Activated T-cell treated with anti-CD3 and anti-CD28 coated beads, Interleukin-2, amount 50 U/mL, for 24 hours (primary cell): ENCODE measurements around the gene TNFRSF17.
"Not testable (repeated sequence)": the region's sequence is repeated elsewhere in the genome, so short reads cannot be mapped to it uniquely, and the experiment has no call there.

ENCODE experiments used
- DNase-seq: peaks from one replicate; pipeline ENCODE4 v3.0.0-alpha.2; 2020
- H3K27ac Mint-ChIP-seq: 2 replicates; pipeline ENCODE4 v1.8.0; 2020; ENCODE audit warnings: mild to moderate bottlenecking, mixed read lengths
- H3K27me3 Mint-ChIP-seq: 2 replicates; pipeline ENCODE4 v1.8.0; 2020; ENCODE audit warnings: mixed read lengths
- H3K36me3 Mint-ChIP-seq: 2 replicates; pipeline ENCODE4 v1.8.0; 2020; ENCODE audit warnings: low read depth, mixed read lengths
- H3K4me1 Mint-ChIP-seq: 2 replicates; pipeline ENCODE4 v1.8.0; 2020; ENCODE audit warnings: low read depth, mixed read lengths
- H3K4me3 Mint-ChIP-seq: 2 replicates; pipeline ENCODE4 v1.8.0; 2020; ENCODE audit warnings: mild to moderate bottlenecking, moderate library complexity, mixed read lengths
- H3K9me3 Mint-ChIP-seq: 2 replicates; pipeline ENCODE4 v1.8.0; 2020; ENCODE audit warnings: mixed read lengths

TNFRSF17 gene

DNA sequence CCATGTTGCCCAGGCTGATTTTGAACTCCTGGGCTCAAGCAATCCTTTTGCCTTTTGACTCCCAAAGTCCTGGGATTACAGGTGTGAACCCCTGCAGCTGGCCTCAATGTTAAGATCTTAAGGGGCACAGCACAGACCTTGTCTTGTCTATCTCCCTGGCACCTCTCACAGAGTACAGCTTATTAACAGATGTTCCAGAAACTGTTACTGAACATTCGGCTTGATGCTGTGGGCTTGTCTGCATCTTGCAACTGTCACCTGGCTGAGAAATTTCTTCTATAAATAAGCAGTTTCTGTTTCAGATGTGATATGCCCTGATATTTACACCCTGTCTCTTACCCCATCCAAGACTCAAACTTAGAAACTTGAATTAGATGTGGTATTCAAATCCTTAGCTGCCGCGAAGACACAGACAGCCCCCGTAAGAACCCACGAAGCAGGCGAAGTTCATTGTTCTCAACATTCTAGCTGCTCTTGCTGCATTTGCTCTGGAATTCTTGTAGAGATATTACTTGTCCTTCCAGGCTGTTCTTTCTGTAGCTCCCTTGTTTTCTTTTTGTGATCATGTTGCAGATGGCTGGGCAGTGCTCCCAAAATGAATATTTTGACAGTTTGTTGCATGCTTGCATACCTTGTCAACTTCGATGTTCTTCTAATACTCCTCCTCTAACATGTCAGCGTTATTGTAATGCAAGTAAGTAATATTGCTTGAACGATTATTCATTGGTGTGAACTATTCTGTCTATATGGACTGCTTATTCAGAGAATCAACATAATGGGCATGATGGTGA, at the start of gene TNFRSF17:
TSS of gene TNFRSF17 (plus strand) at position 450 of the 791 bp plus-strand sequence. CDS start at position 565, 115 bp downstream.
- Mint-ChIP-seq H3K4me3 (no peak within 1 kb of the TSS), H3K36me3 (no peaks in the 10 kb centered on the region), H3K4me1 (no peaks in the 10 kb centered on the region), H3K27ac (peak within 1 kb of the TSS; percentile 33), H3K9me3 (no peaks in the 10 kb centered on the region), H3K27me3 (no peaks in the 10 kb centered on the region)
- no peak for DNase-seq

DNA sequence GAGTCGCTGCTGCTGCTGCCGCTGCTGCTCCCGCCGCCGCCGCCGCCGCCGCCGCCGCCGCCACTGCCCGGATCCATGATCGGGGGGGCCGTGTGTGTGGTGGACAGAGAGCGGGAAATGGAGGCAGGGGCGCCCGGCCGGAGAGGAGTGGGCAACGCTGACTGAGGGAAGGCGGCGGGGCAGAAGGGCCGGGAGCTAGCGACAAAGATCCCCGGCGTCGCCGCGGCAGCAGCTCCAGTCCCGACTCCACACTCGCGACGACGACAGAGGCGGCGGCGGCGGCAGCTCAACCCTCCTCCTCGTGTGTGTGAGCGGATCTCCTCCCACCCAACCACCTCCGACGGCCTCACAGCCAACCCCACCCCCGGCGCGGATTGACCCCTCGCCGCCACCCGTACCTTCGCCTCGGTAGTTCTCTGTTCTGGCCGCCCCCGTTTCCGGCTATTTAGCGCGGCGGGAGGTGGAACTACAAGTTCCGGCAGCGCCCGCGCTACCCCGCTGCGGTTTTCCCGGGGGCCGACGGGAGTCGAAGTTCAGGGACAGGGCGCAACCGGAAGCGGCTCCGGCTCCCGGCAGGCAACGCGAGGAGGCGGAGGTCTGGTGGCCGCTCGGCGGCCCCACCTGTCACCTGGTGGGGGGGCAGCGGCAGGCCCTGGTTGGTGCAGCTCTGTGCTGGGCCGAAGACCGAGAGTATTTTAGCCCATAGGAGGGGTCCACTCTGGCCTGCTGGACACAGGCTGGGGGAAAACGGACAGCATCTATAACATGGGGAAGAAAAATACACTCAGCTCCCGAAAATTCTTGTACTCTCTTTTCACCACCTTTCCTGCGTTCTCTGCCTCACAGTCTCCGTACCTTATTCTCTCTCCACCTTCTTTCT, 49.1 kb upstream of the TNFRSF17 start, which contains the start of gene GSPT1:
TSS of gene GSPT1 (minus strand) at position 313 of the 880 bp plus-strand sequence. CDS start at position 77, 236 bp downstream.
- H3K36me3 Mint-ChIP-seq = peaks cover 36% of the 10 kb centered on the region
- peaks cover 36% of the 10 kb centered on the region for H3K4me1 Mint-ChIP-seq
- no peaks in the 10 kb centered on the region for H3K9me3 Mint-ChIP-seq
- DNase-seq = peak; percentile 99
- no peaks in the 10 kb centered on the region for H3K27me3 Mint-ChIP-seq
- peak within 1 kb of the TSS; percentile 96 for H3K4me3 Mint-ChIP-seq
- H3K27ac Mint-ChIP-seq = peak within 1 kb of the TSS; percentile 97

DNA sequence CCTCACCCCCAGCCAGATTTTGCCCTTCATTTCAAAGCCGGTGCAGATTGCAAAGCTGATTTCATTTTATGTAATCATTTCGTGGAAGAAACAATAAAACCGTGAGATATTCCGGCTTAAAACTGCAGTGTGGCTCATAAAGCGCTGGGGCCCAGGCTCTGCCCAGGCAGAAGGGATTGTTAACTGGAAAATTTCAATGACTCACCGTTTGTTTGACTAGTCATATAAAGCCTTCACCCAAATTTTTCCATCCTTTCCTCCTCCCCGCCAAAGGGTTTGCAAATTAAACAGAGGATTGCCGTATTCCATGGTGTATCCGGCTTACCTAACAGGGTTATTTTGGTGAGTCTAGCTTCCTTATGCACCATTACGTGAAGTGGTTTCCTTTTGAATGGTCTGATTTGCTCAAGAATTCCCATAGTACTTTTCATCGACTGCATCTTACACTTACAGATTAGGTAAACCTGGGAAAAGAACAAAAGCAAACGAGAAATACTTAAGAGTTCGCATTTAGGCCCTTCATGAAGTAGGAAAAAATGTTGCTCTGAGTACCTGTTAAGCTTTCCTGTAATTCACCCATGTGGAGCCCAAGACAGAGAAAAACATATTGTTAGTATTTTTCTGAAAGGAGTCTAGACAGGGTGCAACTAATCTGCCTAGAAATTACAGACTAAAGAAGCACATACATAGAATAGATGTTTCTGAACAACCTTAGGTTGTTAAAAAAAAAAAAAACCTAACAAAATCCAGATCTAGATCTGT, 48.3 kb upstream of the TNFRSF17 start:
- H3K9me3 Mint-ChIP-seq = no peaks in the 10 kb centered on the region
- H3K27me3 Mint-ChIP-seq = no peaks in the 10 kb centered on the region
- H3K4me1 Mint-ChIP-seq = peaks cover 31% of the 10 kb centered on the region
- peak overlapping the region; percentile 96 for H3K4me3 Mint-ChIP-seq
- peaks cover 32% of the 10 kb centered on the region for H3K36me3 Mint-ChIP-seq
- peak overlapping the region; percentile 91 for H3K27ac Mint-ChIP-seq
- DNase-seq = no peak

DNA sequence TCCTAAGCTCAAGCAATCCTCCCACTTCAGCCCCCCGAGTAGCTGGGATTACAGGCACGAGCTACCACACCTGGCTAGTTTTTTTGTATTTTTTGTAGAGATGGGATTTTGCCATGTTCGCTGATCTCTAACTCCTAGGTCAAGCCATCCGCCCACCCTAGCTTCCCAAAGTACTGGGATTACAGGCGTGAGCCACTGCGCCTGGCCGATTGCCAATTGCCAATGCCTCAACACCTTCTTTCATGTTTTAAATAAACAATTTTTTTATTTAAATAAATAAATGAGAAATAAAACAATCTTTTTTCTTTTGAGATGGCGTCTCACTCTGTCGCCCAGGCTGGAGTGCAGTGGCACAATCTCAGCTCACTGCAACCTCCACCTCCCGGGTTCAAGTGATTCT, 41.0 kb upstream of the TNFRSF17 start:
- not testable (repeated sequence) for H3K27ac Mint-ChIP-seq, DNase-seq, H3K9me3 Mint-ChIP-seq, H3K27me3 Mint-ChIP-seq, H3K4me1 Mint-ChIP-seq, H3K36me3 Mint-ChIP-seq, H3K4me3 Mint-ChIP-seq

DNA sequence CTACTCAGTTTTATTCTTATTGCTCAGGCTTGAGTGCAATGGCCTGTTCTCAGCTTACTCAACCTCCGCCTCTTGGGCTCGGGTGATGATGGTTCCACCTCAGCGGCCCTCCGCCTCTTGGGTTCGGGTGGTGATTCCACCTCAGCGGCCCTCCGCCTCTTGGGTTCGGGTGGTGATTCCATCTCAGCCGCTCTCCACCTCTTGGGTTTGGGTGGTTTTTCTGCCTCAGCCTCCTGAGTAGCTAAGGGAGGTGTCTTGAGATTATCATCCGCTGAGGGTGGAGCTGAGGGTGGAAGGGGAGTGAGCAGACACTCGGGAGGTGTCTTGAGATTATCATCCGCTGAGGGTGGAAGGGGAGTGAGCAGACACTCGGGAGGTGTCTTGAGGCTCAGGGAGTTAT, 37.7 kb upstream of the TNFRSF17 start:
- H3K27ac Mint-ChIP-seq, H3K36me3 Mint-ChIP-seq, DNase-seq, H3K4me3 Mint-ChIP-seq, H3K4me1 Mint-ChIP-seq, H3K27me3 Mint-ChIP-seq, H3K9me3 Mint-ChIP-seq: not testable (repeated sequence)

DNA sequence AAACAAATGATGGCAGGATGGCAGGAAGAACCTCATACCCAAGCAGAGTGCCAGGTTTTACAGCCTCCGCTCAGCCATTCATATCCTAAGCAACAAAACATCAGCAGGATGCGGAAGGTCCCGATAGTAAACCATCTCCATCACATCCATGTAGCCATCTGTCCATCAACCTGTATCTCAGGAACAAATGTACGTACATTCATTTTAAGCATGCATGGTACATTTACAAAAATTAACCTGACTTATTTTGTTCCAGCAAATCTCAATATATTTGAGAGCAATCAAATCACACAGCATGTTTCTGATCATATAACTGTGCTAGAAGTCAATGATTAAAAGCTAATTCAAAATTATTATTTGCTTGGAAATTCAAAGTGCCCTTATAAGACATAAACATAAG, 23.1 kb upstream of the TNFRSF17 start, which contains the start of gene NPIPB2:
TSS of gene NPIPB2 (minus strand) at position 101 of the 400 bp plus-strand sequence. CDS start at position 101, 0 bp downstream.
- H3K9me3 Mint-ChIP-seq, H3K4me3 Mint-ChIP-seq, H3K4me1 Mint-ChIP-seq, H3K36me3 Mint-ChIP-seq, H3K27ac Mint-ChIP-seq, H3K27me3 Mint-ChIP-seq, DNase-seq: not testable (repeated sequence)

DNA sequence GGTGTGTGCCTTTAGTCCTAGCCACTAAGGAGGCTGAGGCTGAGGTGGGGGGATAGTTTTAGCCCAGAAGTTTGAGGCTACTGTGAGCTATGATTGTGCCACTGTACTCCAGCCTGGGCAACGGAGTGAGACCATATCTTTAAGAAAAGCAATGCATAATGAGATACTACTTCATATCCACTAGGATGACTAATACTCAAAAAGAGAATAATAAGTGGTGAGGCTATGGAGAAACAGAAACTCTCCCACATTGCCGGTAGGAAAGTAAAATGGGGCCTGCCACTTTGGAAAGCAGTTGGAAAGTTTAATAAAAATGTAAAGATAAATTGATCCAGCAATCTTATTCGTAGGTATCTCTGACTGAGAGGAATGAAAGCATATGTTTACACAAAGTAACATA, 18.6 kb upstream of the TNFRSF17 start:
- no peaks in the 10 kb centered on the region for H3K4me1 Mint-ChIP-seq
- H3K9me3 Mint-ChIP-seq = no peaks in the 10 kb centered on the region
- H3K4me3 Mint-ChIP-seq = no peak overlapping the region
- H3K27ac Mint-ChIP-seq = no peak overlapping the region
- no peaks in the 10 kb centered on the region for H3K27me3 Mint-ChIP-seq
- no peaks in the 10 kb centered on the region for H3K36me3 Mint-ChIP-seq
- DNase-seq = no peak

DNA sequence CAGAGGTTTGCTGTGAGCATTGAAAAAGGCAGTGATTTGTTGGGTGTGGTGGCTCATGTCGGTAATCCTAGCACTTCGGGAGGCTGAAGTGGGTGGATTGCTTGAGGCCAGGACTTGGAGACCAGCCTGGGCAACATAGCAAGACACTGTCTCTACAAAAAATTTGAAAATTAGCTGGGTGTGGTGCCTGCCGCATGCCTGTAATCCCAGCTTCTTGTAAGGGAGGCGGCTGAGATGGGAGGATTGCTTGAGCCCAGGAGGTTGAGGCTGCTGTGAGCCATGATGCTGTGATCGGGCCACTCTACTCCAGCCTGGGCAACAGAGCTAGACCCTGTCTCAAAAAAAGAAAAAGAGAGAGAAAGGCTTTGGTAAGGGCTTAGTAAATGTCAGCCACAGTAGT, 16.2 kb upstream of the TNFRSF17 start:
- Mint-ChIP-seq H3K36me3 (no peaks in the 10 kb centered on the region), H3K4me3 (no peak overlapping the region), H3K27me3 (no peaks in the 10 kb centered on the region), H3K9me3 (no peaks in the 10 kb centered on the region), H3K27ac (no peak overlapping the region), H3K4me1 (no peaks in the 10 kb centered on the region)
- no peak for DNase-seq

DNA sequence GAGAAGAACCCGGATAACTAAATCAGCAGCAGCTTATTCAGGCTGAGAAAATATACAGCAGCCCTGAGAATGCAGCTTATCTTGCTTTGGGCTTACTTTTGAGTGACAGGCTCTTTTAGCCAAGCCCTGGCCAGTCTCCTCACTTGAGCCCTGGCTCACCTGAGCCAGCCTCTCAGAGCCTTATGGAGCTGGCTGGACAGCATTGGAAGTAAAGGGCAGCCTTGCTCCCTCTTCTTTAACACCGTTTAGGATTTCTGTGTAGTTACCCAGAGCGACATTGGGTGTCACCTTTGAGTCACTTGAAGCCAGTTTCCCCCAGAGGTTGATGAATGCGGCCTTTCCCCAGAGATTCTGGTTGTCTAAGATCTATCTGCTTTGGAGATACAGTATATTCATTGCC, 15.5 kb upstream of the TNFRSF17 start:
- no peaks in the 10 kb centered on the region for H3K4me1 Mint-ChIP-seq
- H3K36me3 Mint-ChIP-seq = no peaks in the 10 kb centered on the region
- H3K27ac Mint-ChIP-seq = no peak overlapping the region
- DNase-seq = no peak
- no peaks in the 10 kb centered on the region for H3K9me3 Mint-ChIP-seq
- H3K4me3 Mint-ChIP-seq = no peak overlapping the region
- H3K27me3 Mint-ChIP-seq = no peaks in the 10 kb centered on the region

DNA sequence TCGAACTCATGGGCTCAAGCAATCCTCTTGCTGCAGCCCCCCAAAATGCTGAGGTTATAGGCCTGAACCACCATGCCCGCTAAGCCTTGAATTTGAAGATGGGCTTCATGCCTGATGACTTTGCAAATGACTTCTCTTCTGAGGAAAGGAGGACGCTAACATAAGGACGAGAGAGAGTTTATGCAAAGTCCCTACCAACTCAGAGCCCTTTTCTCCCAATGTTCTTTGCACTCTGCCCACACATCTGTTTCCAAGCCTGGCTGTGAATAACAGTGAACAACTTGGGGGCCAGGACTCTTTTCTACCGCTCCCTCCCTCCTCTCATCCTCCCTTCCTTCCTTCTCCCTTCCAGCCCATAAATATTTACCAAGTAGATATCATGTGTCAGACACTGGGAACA, 14.6 kb upstream of the TNFRSF17 start:
- Mint-ChIP-seq H3K27me3 (no peaks in the 10 kb centered on the region), H3K4me1 (no peaks in the 10 kb centered on the region), H3K36me3 (no peaks in the 10 kb centered on the region), H3K9me3 (no peaks in the 10 kb centered on the region), H3K4me3 (no peak overlapping the region), H3K27ac (no peak overlapping the region)
- DNase-seq = no peak

DNA sequence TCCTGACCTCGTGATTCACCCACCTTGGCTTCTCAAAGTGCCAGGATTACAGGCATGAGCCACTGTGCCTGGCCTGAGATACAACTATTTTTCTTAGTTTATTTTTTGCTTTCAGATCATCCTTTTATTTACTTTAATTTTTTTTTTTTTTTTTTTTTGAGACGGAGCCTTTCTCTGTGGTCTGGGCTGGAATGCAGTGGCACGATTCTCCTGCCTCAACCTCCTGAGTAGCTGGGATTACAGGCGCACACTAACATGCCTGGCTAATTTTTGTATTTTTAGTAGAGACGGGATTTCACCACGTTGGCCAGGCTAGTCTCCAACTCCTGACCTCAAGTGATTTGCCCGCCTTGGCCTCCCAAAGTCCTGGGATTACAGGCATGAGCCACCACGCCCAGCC, 11.4 kb upstream of the TNFRSF17 start:
- not testable (repeated sequence) for H3K27ac Mint-ChIP-seq, H3K9me3 Mint-ChIP-seq, H3K36me3 Mint-ChIP-seq, H3K27me3 Mint-ChIP-seq, H3K4me3 Mint-ChIP-seq, H3K4me1 Mint-ChIP-seq, DNase-seq

DNA sequence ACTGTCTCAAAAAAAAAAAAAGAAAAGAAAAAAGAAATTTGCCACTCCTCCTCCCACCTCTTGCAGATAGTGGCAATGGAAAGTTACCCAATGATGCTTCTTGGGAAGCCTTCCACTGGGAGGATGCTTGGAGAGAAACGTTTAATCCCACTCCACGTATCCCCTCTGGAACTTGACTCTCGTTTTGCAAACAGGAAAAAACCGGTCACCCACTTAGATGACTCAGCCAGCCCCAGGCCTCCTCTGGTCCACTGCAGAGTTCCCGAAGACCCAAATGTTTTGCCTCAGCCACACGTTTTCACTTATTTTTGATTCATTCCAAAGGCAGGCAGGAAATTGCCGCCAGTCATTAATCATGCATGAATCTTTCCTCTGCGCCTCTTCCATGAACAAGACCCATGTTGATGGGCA, 9.3 kb upstream of the TNFRSF17 start:
- H3K27me3 Mint-ChIP-seq = no peaks in the 10 kb centered on the region
- no peaks in the 10 kb centered on the region for H3K9me3 Mint-ChIP-seq
- H3K27ac Mint-ChIP-seq = no peak overlapping the region
- no peak for DNase-seq
- H3K36me3 Mint-ChIP-seq = no peaks in the 10 kb centered on the region
- no peaks in the 10 kb centered on the region for H3K4me1 Mint-ChIP-seq
- H3K4me3 Mint-ChIP-seq = no peak overlapping the region

DNA sequence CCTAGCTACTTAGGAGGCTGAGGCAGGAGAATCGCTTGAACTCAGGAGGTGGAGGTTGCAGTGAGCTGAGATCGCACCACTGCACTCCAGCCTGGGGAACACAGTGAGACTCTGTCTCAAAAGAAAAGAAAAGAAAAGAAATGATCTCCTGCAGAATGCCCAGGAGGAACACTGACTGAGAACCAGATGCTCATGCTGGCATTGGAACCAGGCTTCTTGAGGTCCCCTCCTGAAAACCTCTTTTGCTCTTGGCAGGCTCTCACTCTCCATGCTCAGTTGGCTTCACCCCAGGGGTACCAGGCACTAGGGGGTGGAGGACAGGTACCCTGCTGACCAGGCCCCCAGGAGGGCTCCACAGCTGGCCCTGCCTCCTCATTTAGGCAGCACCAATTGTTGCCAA, 8.5 kb upstream of the TNFRSF17 start:
- no peaks in the 10 kb centered on the region for H3K27me3 Mint-ChIP-seq
- DNase-seq = no peak
- H3K27ac Mint-ChIP-seq = no peak overlapping the region

DNA sequence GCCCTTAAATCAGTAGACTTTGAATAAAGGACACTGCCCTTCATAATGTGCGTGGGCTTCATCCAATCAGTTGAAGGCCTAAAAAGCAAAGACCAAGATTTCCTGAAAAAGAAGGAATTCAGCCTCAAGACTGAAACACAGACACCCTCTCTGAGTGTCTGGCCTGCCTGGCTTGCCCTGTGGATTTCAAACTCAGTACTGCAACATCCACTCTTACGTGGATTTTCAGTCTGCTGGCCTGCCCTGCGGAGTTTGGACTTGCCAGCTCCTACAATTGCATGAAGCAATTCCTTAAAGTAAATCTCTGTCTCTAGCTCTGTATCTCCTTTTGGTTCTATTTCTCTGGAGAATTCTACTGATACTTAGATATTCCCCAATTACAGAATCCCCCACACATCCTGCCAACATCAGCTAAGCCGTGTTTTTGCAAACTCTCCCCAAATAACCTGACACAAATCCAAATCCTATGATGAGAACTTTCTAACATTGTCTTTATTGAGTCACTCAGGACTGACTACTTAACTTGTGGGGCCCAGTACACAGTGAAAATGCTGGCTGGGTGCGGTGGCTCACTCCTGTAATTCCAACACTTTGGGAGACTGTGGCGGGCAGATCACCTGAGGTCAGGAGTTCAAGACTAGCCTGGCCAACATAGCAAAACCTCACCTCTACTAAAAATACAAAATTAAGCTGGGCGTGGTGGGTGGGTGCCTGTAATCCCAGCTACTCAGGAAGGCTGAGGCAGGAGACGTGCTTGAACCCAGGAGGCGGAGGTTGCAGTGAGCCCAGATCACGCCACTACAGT, 7.2 kb upstream of the TNFRSF17 start:
- Mint-ChIP-seq H3K27me3 (no peaks in the 10 kb centered on the region), H3K36me3 (no peaks in the 10 kb centered on the region), H3K4me1 (no peaks in the 10 kb centered on the region), H3K4me3 (no peak overlapping the region), H3K27ac (no peak overlapping the region), H3K9me3 (no peaks in the 10 kb centered on the region)
- DNase-seq = no peak

More for the DNA sequence above, 8.5 kb upstream of the TNFRSF17 start:
- Mint-ChIP-seq H3K4me3 (no peak overlapping the region), H3K9me3 (no peaks in the 10 kb centered on the region), H3K36me3 (no peaks in the 10 kb centered on the region), H3K4me1 (no peaks in the 10 kb centered on the region)
